Astrocyte (in vitro differentiated cells and primary cell): ENCODE data around the gene VWA2.

ENCODE experiments used
- EZH2 ChIP-seq: IDR thresholded peaks from 2 replicates; pipeline ENCODE4 v1.6.1; 2012; ENCODE audit warnings: mild to moderate bottlenecking, low read length, inconsistent platforms; ENCODE audit not compliant: insufficient read depth
- TF ChIP-seq, protein P1 (sequence below): IDR thresholded peaks from 2 replicates; pipeline ENCODE4 v1.5.1; 2011; ENCODE audit warnings: low read depth, mild to moderate bottlenecking, inconsistent platforms, low read length, moderate library complexity; ENCODE audit not compliant: insufficient read depth

DNA sequence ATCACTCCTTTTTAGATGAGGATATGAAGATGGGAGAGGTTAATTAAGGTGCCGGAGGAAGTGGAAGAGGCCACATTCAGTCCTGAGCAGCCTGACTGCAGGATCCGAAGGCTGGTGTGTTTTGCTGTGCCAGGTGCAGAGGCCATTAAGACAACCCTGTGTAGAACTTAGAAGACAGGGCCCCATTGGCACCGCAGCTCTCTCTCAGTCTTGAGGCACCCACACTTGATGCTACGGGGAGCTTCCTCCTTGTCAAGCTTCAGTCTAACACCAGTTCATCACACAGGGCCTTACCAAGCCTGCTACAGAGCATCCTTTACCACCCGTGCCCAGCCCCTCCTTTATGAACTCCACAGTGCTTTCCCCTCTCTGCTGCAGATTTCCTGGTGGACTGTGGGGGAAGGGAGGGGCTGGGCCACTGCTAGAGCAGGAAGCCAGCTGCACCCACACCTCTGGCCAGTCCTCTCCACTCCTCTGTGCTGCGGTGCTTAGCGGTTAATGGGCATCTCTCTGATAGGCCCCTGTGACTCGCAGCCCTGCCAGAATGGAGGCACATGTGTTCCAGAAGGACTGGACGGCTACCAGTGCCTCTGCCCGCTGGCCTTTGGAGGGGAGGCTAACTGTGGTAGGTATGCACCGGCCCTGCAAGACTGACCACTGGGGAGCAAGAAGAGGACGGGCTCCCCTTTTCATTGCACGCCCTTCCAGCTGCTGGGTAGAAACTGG is 45.5 kb downstream of the VWA2 start:
- TF ChIP-seq, protein P1, sequence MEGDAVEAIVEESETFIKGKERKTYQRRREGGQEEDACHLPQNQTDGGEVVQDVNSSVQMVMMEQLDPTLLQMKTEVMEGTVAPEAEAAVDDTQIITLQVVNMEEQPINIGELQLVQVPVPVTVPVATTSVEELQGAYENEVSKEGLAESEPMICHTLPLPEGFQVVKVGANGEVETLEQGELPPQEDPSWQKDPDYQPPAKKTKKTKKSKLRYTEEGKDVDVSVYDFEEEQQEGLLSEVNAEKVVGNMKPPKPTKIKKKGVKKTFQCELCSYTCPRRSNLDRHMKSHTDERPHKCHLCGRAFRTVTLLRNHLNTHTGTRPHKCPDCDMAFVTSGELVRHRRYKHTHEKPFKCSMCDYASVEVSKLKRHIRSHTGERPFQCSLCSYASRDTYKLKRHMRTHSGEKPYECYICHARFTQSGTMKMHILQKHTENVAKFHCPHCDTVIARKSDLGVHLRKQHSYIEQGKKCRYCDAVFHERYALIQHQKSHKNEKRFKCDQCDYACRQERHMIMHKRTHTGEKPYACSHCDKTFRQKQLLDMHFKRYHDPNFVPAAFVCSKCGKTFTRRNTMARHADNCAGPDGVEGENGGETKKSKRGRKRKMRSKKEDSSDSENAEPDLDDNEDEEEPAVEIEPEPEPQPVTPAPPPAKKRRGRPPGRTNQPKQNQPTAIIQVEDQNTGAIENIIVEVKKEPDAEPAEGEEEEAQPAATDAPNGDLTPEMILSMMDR: no peak
- TF ChIP-seq EZH2: no peak
